Choroid plexus epithelial cell (primary cell): ENCODE data around the gene SLC2A4.

Source experiments
- DNase-seq: peaks from one replicate; pipeline ENCODE4 v3.0.0-alpha.2; 2010; ENCODE audit warnings: low read depth
- H3K4me3 ChIP-seq: 2 replicates; pipeline ENCODE4 v1.5.1; 2011; ENCODE audit warnings: low read depth, mild to moderate bottlenecking, control low read depth, low read length, moderate library complexity
- TF ChIP-seq, protein P1 (sequence below): conservative IDR thresholded peaks from 2 replicates; pipeline ENCODE4 v1.5.1; 2011; ENCODE audit warnings: low read depth, mild to moderate bottlenecking, control low read depth, inconsistent platforms, low read length, moderate library complexity

SLC2A4 gene

DNA sequence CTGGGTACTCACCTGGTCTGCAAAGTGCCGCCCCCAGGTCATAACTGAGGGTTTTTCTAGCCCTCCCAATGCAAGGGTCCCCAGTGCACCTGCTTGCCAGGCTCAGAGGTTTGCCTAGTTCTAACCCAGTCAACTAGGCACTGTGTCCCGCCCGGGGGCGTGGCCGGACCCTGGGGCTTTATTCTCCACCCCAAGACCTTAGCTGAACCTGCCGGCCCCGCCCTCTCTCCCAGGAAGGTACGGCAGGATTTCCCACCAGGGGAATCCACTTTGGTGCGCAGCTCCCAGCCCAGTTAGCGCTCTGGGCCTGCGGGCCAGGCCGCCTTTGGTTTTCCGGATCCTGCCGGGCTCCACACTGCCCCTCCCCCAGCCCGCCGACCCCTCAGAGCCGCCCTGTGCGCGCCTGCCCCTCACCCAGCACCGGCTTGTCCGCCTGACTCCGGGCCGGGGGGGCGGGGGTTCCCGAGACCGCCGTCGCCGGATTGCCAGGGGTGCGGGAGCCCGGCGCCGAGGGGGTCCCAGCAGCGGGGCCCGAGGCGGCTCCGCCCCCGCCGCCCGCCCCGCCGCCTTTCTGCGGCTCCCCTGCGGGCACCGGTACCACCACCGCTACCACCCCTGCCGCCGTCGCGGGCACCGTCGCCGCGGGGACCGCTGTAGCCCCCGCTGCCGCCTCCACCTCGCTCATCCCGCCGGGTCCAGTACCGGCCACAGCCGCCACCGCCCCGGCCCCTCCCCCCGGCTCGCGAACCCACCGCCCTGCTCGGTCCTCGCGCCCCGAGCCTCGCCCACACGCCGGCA lies 12.5 kb downstream of the SLC2A4 start:
- no peak for DNase-seq
- H3K4me3 ChIP-seq: no peak overlapping the region
- TF ChIP-seq, protein P1, sequence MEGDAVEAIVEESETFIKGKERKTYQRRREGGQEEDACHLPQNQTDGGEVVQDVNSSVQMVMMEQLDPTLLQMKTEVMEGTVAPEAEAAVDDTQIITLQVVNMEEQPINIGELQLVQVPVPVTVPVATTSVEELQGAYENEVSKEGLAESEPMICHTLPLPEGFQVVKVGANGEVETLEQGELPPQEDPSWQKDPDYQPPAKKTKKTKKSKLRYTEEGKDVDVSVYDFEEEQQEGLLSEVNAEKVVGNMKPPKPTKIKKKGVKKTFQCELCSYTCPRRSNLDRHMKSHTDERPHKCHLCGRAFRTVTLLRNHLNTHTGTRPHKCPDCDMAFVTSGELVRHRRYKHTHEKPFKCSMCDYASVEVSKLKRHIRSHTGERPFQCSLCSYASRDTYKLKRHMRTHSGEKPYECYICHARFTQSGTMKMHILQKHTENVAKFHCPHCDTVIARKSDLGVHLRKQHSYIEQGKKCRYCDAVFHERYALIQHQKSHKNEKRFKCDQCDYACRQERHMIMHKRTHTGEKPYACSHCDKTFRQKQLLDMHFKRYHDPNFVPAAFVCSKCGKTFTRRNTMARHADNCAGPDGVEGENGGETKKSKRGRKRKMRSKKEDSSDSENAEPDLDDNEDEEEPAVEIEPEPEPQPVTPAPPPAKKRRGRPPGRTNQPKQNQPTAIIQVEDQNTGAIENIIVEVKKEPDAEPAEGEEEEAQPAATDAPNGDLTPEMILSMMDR: no peak

DNA sequence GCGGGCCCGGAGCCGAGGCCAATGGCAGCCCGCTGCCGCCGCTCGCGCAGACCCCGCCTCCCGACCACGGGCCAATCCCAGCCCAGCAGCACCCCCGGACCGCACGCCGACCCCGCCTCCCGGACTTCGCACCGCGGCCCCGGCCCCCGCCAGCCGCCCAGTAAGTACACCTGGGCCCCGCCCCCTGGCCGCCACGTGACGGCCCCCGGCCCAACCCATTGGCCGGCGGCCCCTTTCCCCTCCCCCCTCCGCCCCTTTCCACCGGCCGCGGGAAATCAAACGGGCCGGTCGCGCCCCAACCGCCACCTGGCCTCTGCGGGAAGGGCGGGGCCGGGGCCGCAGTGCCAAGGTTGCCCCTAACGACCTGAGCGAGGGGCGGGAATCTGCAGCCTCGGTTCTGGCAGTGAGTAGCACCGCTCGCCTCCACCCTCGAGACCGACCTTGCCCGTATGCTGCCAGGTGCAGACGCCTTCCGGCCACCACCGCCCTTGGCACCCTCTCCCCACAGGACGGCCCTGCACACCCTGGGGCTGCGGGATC lies 13.2 kb downstream of the SLC2A4 start, which contains the start of gene YBX2:
YBX2 (minus strand) TSS at position 26 of the 540 bp plus-strand sequence. CDS start 139 bp downstream, outside the sequence.
- DNase-seq: peak; percentile 19
- peak within 1 kb of the TSS; percentile 14 for H3K4me3 ChIP-seq
- TF ChIP-seq, protein P1: no peak

DNA sequence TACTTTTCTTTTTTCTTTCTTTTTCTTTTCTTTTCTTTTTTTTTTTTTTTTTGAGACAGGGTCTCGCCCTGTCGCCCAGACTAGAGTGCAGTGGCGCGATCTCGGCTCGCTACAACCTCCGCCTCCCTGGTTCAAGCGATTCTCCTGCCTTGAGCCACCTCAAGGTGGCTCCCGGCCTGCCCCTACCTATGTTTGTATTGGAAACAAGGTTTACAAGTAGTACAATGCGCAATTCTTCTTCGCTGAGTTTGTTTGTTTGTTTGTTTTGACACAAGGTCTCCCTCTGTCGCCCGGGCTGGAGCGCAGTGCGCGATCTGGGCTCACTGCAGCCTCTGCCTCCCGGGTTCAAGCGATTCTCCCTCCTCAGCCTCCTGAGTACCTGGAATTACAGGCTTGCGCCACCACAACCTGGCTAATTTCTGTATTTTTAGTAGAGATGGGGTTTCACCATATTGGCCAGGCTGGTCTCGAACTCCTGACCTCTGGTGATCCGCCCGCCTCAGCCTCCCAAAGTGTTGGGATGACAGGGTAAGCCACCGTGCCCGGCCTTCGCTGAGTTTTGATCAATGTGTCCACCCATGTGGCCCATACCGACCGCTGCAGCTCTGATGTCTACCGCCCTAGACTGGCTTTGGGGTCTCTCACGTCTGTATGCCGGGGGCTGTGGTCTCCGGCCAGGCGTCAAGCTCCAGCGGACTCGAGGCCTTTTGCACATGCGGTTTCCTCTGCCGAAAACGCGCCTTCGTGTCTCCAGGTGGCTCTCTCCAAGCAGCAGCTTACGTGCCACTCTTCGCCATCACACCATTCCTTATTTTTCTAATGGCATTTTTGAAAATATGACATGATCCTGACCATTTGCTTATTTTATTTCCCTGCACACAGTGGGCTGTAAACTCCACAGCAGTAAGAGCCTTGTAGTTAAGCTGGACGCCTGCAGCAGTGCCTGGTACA lies 14.0 kb downstream of the SLC2A4 start:
- DNase-seq: no peak
- TF ChIP-seq, protein P1: no peak
- no peak overlapping the region for H3K4me3 ChIP-seq

DNA sequence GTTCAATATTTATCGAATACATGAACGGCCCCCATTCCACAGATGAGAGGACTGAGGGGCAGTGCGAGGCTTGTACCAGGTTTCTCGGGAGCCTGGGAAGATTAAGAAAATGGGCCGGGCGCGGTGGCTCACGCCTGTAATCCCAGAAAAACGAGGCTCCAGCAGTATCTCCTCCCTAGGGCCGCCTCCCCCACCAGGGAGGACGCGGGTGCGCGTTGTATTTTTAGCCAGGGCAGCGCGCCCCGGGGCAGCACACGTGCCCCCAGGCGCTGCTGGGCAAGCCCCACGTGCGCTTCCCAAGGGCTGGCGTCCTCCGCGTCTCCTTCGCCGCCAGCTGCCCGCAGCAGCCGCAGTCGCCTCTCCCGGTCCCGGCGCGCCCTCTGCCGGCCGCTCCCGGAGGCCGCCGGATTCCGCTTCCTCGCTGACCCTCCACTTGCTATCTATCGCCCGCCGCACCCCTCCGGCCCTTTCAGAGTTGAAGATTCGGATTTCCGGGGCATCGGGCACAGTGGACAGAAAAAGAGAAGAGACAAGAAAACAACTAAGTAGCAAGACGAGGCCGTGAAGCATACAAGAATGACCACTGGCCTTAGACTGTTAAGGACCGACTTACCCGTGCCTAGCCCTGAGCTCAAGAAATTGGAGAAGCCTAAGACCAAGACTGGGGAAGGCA lies 14.8 kb downstream of the SLC2A4 start:
- TF ChIP-seq, protein P1: peak; percentile 67
- H3K4me3 ChIP-seq: peak overlapping the region; percentile 29
- peak; percentile 78 for DNase-seq

DNA sequence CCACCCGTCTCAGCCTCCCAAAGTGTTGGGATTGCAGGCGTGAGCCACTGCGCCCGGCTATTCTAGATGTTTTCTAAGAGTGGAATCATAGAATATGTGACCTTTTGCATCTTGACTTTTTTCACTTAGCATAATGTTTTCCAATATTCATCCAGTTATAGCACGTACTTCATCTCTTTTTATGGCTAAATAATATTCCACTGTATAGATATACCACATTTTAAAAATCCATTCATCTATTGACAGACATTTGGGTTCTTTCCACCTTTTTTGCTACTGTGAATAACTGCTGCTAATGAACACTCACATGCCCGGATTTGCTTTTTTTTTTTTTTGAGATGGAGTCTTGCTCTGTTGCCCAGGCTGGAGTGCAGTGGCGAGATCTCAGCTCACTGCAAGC lies 22.7 kb downstream of the SLC2A4 start:
- H3K4me3 ChIP-seq: no peak overlapping the region
- DNase-seq: no peak
- TF ChIP-seq, protein P1: no peak

DNA sequence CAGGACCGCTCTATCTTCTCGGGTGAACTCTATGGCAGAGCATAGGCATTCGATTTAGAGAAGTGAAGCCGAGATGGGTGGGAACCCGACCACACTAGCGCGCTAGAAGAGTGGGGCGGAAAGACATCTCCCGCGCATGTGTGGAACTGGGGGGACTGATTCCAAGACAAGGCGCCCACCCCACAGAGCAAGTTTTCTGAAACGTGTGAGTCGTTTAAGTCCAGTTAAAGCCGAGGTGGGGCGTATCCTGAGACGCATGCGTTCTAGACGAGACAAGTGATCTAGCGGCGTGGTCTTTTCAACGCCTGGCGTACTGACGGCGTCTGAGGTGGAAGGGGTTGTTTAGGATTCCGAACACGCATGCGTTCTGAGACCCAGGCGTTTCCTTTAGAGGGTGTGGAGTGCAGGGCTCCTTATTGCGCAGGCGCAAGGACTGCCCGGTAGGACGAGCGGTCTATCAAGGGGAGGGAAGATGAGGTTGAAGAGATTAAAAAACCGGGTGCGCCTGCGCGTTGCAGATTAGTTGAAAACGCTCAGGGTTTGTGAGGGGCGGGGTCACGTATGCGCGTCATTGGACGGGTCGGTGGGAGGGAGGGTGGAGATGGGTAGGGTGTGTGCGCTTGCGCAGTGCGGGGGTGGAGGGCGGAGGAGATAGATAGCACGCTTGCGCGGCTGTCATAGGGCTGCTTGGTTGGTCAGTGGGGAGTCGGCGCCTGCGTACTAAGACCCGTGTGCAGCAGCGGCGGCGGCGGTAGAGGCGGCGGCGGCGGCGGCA lies 25.6 kb downstream of the SLC2A4 start, which contains the start of gene EIF5A:
EIF5A (plus strand) TSS at position 718 of the 775 bp plus-strand sequence. CDS start 2,008 bp downstream, outside the sequence.
- TF ChIP-seq, protein P1: no peak
- peak within 1 kb of the TSS; percentile 72 for H3K4me3 ChIP-seq
- DNase-seq: peak; percentile 100
